ENCODE results near the gene PAX8.
A peak's percentile ranks its signal among the peaks of the same experiment; 100 is the strongest.

The PAX8 gene

DNA sequence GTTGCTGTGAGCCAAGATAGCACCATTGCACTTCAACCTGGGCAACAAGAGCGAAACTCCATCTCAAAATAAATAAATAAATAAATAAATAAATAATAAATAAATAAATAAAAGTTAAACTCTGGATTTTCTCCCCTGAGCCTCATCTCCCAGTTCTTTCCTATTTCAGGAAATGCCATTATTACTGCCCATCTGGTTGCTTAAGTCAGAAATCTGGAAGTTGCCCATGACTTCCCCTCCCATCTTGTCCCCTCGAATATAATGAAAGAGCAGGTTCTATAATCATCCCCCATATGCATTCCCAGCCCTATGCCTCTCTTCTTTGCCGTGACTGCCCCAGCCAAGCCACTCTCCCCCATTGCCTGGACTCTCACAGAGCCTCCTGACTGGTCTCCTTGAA is 109.1 kb downstream of the PAX8 start:
- no peak overlapping the region for H3K23ac ChIP-seq (ENCODE audit: low read depth, low read length, poor library complexity)
- H3K4me3 ChIP-seq (ENCODE audit: low read length in 2 of 2) = no peak overlapping the region
- no peak overlapping the region for H3K4me2 ChIP-seq (ENCODE audit: insufficient read depth, low read length, poor library complexity, severe bottlenecking)
- no peak overlapping the region for H2BK120ac ChIP-seq (ENCODE audit: low read depth, low read length)
- H3K18ac ChIP-seq (ENCODE audit: low read length) = no peak overlapping the region
- no peaks in the 10 kb centered on the region for H3K79me1 ChIP-seq (ENCODE audit: low read depth, low read length)
- no peak overlapping the region for H3K27ac ChIP-seq (replicated peaks; ENCODE audit: low read length)
- no peak overlapping the region for H3K14ac ChIP-seq (ENCODE audit: low read length)
- H2BK15ac ChIP-seq (ENCODE audit: low read length) = no peak overlapping the region
- no peaks in the 10 kb centered on the region for H3K36me3 ChIP-seq (replicated peaks in 1 of 2; ENCODE audit: control insufficient read depth in 2 of 2, insufficient read depth in 2 of 2, low read length in 2 of 2)
- no peak overlapping the region for H3K9ac ChIP-seq (ENCODE audit: low read depth, low read length, poor library complexity)
- no peak overlapping the region for H4K8ac ChIP-seq (ENCODE audit: low read depth, low read length)
- peaks cover 12 to 22% of the 10 kb centered on the region in 2 donors for H3K4me1 ChIP-seq (ENCODE audit: control insufficient read depth in 2 of 2, insufficient read depth in 1 of 2, low read depth in 1 of 2, low read length in 2 of 2)
- no peak overlapping the region for H2AFZ ChIP-seq (ENCODE audit: low read length)
- DNase-seq (ENCODE audit: low spot score) = no peak
- H2BK5ac ChIP-seq (ENCODE audit: low read length) = no peak overlapping the region
- no peak overlapping the region for H2BK12ac ChIP-seq (ENCODE audit: low read length)
- no CpG with 5 or more reads among the region's 3 CpGs for WGBS, 2 donors (ENCODE audit: extremely low coverage in 2 of 2, insufficient read length in 2 of 2, insufficient replicate concordance in 1 of 2)
- H2AK5ac ChIP-seq (ENCODE audit: low read depth, low read length) = no peak overlapping the region
- H3K4ac ChIP-seq (ENCODE audit: low read length) = no peak overlapping the region
- H4K91ac ChIP-seq (ENCODE audit: low read depth, low read length, poor library complexity) = no peak overlapping the region
- no peaks in the 10 kb centered on the region for H3K27me3 ChIP-seq (ENCODE audit: control insufficient read depth in 3 of 3, insufficient read depth in 3 of 3, low read depth in 1 of 3, low read length in 3 of 3)
- no peaks in the 10 kb centered on the region for H3K9me3 ChIP-seq (replicated peaks in 1 of 2; ENCODE audit: control insufficient read depth in 2 of 2, insufficient read depth in 1 of 2, low read depth in 1 of 2, low read length in 2 of 2)

- no peak overlapping the region for H2AFZ ChIP-seq (ENCODE audit: low read length)
- H2BK12ac ChIP-seq (ENCODE audit: low read length) = no peak overlapping the region
- no peak overlapping the region for H3K14ac ChIP-seq (ENCODE audit: low read length)
- no peak overlapping the region for H3K4me3 ChIP-seq (ENCODE audit: low read length in 2 of 2)
- H4K91ac ChIP-seq (ENCODE audit: low read depth, low read length, poor library complexity) = no peak overlapping the region
- no peak overlapping the region for H3K18ac ChIP-seq (ENCODE audit: low read length)
- no peak overlapping the region for H3K4ac ChIP-seq (ENCODE audit: low read length)
- H3K27me3 ChIP-seq (ENCODE audit: control insufficient read depth in 3 of 3, insufficient read depth in 3 of 3, low read depth in 1 of 3, low read length in 3 of 3) = no peaks in the 10 kb centered on the region
- H2BK120ac ChIP-seq (ENCODE audit: low read depth, low read length) = no peak overlapping the region
- peaks cover 8 to 23% of the 10 kb centered on the region in 2 donors for H3K4me1 ChIP-seq (ENCODE audit: control insufficient read depth in 2 of 2, insufficient read depth in 1 of 2, low read depth in 1 of 2, low read length in 2 of 2)
- H3K79me1 ChIP-seq (ENCODE audit: low read depth, low read length) = no peaks in the 10 kb centered on the region
- no peak overlapping the region for H3K4me2 ChIP-seq (ENCODE audit: insufficient read depth, low read length, poor library complexity, severe bottlenecking)
- no peak overlapping the region for H2BK15ac ChIP-seq (ENCODE audit: low read length)
- H2AK5ac ChIP-seq (ENCODE audit: low read depth, low read length) = no peak overlapping the region
- no peak overlapping the region for H2BK5ac ChIP-seq (ENCODE audit: low read length)
- no peaks in the 10 kb centered on the region for H3K9me3 ChIP-seq (replicated peaks in 1 of 2; ENCODE audit: control insufficient read depth in 2 of 2, insufficient read depth in 1 of 2, low read depth in 1 of 2, low read length in 2 of 2)
- no peak for DNase-seq (ENCODE audit: low spot score)
- WGBS, 2 donors (ENCODE audit: extremely low coverage in 2 of 2, insufficient read length in 2 of 2, insufficient replicate concordance in 1 of 2) = no CpG with 5 or more reads among the region's 8 CpGs
- no peak overlapping the region for H3K27ac ChIP-seq (replicated peaks; ENCODE audit: low read length)
- no peak overlapping the region for H4K8ac ChIP-seq (ENCODE audit: low read depth, low read length)
- no peak overlapping the region for H3K23ac ChIP-seq (ENCODE audit: low read depth, low read length, poor library complexity)
- no peaks in the 10 kb centered on the region for H3K36me3 ChIP-seq (replicated peaks in 1 of 2; ENCODE audit: control insufficient read depth in 2 of 2, insufficient read depth in 2 of 2, low read length in 2 of 2)
- H3K9ac ChIP-seq (ENCODE audit: low read depth, low read length, poor library complexity) = no peak overlapping the region
These were observed 109.7 kb downstream of the PAX8 start for GRCh38 chr2:113169002-113169530.

DNA sequence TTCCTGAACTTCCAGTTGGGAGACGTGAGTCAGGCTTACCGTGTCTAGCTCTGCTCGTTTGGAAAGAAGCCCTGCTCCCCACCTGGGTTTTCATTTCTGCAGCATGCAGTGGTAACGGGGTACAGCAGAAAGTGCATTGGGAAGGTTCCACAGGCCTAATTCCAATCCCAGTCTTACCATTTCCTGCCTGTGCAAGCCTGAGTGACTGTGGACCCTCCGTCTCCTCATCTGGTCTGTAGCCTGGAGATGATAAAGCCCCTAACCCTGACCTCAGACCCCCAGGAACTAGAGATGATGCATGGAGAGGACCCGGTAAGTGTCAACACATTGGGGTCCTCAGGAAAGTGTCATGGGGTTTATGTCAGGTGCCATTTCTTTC is 110.8 kb downstream of the PAX8 start:
- no peak overlapping the region for H4K8ac ChIP-seq (ENCODE audit: low read depth, low read length)
- H2BK12ac ChIP-seq (ENCODE audit: low read length) = no peak overlapping the region
- H2AK5ac ChIP-seq (ENCODE audit: low read depth, low read length) = no peak overlapping the region
- DNase-seq (ENCODE audit: low spot score) = no peak
- H3K79me1 ChIP-seq (ENCODE audit: low read depth, low read length) = no peaks in the 10 kb centered on the region
- no peak overlapping the region for H3K23ac ChIP-seq (ENCODE audit: low read depth, low read length, poor library complexity)
- no peak overlapping the region for H3K9ac ChIP-seq (ENCODE audit: low read depth, low read length, poor library complexity)
- H3K14ac ChIP-seq (ENCODE audit: low read length) = no peak overlapping the region
- H3K4ac ChIP-seq (ENCODE audit: low read length) = no peak overlapping the region
- no peak overlapping the region for H2AFZ ChIP-seq (ENCODE audit: low read length)
- H3K27me3 ChIP-seq (ENCODE audit: control insufficient read depth in 3 of 3, insufficient read depth in 3 of 3, low read depth in 1 of 3, low read length in 3 of 3) = no peaks in the 10 kb centered on the region
- no peak overlapping the region for H3K4me3 ChIP-seq (ENCODE audit: low read length in 2 of 2)
- no peak overlapping the region for H3K18ac ChIP-seq (ENCODE audit: low read length)
- H3K36me3 ChIP-seq (replicated peaks in 1 of 2; ENCODE audit: control insufficient read depth in 2 of 2, insufficient read depth in 2 of 2, low read length in 2 of 2) = no peaks in the 10 kb centered on the region
- no peak overlapping the region for H4K91ac ChIP-seq (ENCODE audit: low read depth, low read length, poor library complexity)
- H3K27ac ChIP-seq (replicated peaks; ENCODE audit: low read length) = no peak overlapping the region
- H3K9me3 ChIP-seq (replicated peaks in 1 of 2; ENCODE audit: control insufficient read depth in 2 of 2, insufficient read depth in 1 of 2, low read depth in 1 of 2, low read length in 2 of 2) = no peaks in the 10 kb centered on the region
- no peak overlapping the region for H2BK5ac ChIP-seq (ENCODE audit: low read length)
- H3K4me1 ChIP-seq (ENCODE audit: control insufficient read depth in 2 of 2, insufficient read depth in 1 of 2, low read depth in 1 of 2, low read length in 2 of 2) = peaks cover 5 to 19% of the 10 kb centered on the region in 2 donors
- H2BK120ac ChIP-seq (ENCODE audit: low read depth, low read length) = no peak overlapping the region
- H3K4me2 ChIP-seq (ENCODE audit: insufficient read depth, low read length, poor library complexity, severe bottlenecking) = no peak overlapping the region
- WGBS, 2 donors (ENCODE audit: extremely low coverage in 2 of 2, insufficient read length in 2 of 2, insufficient replicate concordance in 1 of 2) = no CpG with 5 or more reads among the region's 6 CpGs
- H2BK15ac ChIP-seq (ENCODE audit: low read length) = no peak overlapping the region

DNA sequence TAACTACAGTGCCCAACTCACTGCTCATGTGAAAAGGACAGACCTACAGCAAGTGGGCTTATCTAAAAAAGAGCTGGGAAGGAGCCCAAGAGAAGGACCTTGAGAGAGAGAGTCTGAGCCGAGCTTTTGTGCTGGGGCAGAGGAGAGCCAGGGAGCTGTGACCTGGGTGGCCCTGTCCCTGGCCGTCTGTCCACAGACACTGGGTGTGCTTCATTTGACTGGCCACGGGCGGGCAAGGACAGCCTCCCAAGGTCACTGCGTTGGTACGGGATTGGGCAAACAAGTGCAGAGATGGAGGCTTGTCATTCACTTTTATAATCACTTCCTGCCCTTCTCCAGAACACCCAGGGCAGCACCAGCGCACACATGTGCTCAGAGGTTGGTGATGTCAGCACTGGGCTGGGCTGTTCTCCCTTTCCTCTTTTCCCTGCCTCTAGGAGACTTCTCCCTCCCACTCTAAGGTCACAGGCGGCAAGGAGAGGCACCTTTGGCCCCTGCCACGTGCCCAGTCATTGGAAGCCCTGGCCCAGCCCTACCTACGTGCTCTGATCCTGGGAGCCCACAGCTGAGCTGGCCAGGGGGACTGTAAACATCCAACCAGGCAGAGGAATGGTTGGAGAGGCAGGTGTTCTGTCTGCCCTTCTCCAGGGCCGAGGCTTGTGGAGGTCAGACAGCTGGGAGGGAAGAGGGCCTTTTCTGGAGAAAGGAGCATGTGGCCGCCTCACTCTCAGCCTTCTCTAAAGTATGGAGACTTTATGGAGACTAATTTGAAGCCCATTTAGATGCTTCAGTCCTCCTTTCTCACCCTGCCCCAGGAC is 111.4 kb downstream of the PAX8 start:
- Histone ChIP-seq H4K8ac (ENCODE audit: low read depth, low read length) (no peak overlapping the region), H3K4ac (ENCODE audit: low read length) (no peak overlapping the region), H4K91ac (ENCODE audit: low read depth, low read length, poor library complexity) (no peak overlapping the region), H3K27ac (replicated peaks; ENCODE audit: low read length) (no peak overlapping the region), H3K79me1 (ENCODE audit: low read depth, low read length) (no peaks in the 10 kb centered on the region), H3K14ac (ENCODE audit: low read length) (no peak overlapping the region), H3K36me3 (replicated peaks in 1 of 2; ENCODE audit: control insufficient read depth in 2 of 2, insufficient read depth in 2 of 2, low read length in 2 of 2) (no peaks in the 10 kb centered on the region), H3K9ac (ENCODE audit: low read depth, low read length, poor library complexity) (no peak overlapping the region), H2BK120ac (ENCODE audit: low read depth, low read length) (no peak overlapping the region), H3K9me3 (replicated peaks in 1 of 2; ENCODE audit: control insufficient read depth in 2 of 2, insufficient read depth in 1 of 2, low read depth in 1 of 2, low read length in 2 of 2) (no peaks in the 10 kb centered on the region), H3K23ac (ENCODE audit: low read depth, low read length, poor library complexity) (no peak overlapping the region), H3K18ac (ENCODE audit: low read length) (peak overlapping the region; percentile 45), H2BK5ac (ENCODE audit: low read length) (no peak overlapping the region), H3K4me1 (ENCODE audit: control insufficient read depth in 2 of 2, insufficient read depth in 1 of 2, low read depth in 1 of 2, low read length in 2 of 2) (peaks cover 5 to 19% of the 10 kb centered on the region in 2 donors), H2BK15ac (ENCODE audit: low read length) (no peak overlapping the region), H2AK5ac (ENCODE audit: low read depth, low read length) (peak overlapping the region; percentile 4), H2AFZ (ENCODE audit: low read length) (peak overlapping the region; percentile 30), H3K4me3 (ENCODE audit: low read length in 2 of 2) (no peak overlapping the region), H3K4me2 (ENCODE audit: insufficient read depth, low read length, poor library complexity, severe bottlenecking) (no peak overlapping the region), H2BK12ac (ENCODE audit: low read length) (no peak overlapping the region), H3K27me3 (ENCODE audit: control insufficient read depth in 3 of 3, insufficient read depth in 3 of 3, low read depth in 1 of 3, low read length in 3 of 3) (no peaks in the 10 kb centered on the region)
- no peak for DNase-seq (ENCODE audit: low spot score)
- no CpG with 5 or more reads among the region's 12 CpGs for WGBS, 2 donors (ENCODE audit: extremely low coverage in 2 of 2, insufficient read length in 2 of 2, insufficient replicate concordance in 1 of 2)
